GM23338 (cell line): ENCODE measurements around the gene C5orf22.
"Not testable (repeated sequence)": the region's sequence is repeated elsewhere in the genome, so short reads cannot be mapped to it uniquely, and the experiment has no call there.

Experiments used
- CREB1 ChIP-seq: fragments of 250-450 bp; sonication (Bioruptor Pico); IDR thresholded peaks from 2 replicates; pipeline ENCODE4 v1.5.0; 2020; ENCODE audit warnings: low read depth, mild to moderate bottlenecking, moderate library complexity
- CTCF ChIP-seq, 2 experiments: fragments of 200-600 bp in 1 of 2; sonication (generic) in 1 of 2; conservative IDR thresholded peaks; 2 replicates each; pipeline versions ENCODE4 v1.5.1 to v1.6.1; 2016 to 2017; ENCODE audit warnings: antibody characterized with exemption in 2 of 2, low read depth in 2 of 2, mild to moderate bottlenecking in 2 of 2, moderate library complexity in 1 of 2
- ETS1 ChIP-seq: IDR thresholded peaks from 2 replicates; pipeline ENCODE4 v1.6.1; 2016; ENCODE audit warnings: antibody characterized with exemption
- EZH2 ChIP-seq: fragments of 200-600 bp; sonication (generic); IDR thresholded peaks from one replicate; pipeline ENCODE4 v1.8.0; 2017; ENCODE audit warnings: antibody characterized with exemption, mild to moderate bottlenecking, low read depth; ENCODE audit not compliant: unreplicated experiment
- EZH2phosphoT487 ChIP-seq: fragments of 200-600 bp; sonication (generic); IDR thresholded peaks from one replicate; pipeline ENCODE4 v1.8.1; 2018; ENCODE audit warnings: antibody characterized with exemption; ENCODE audit not compliant: unreplicated experiment
- JUNB ChIP-seq: IDR thresholded peaks from one replicate; pipeline ENCODE4 v1.6.1; 2016; ENCODE audit warnings: antibody characterized with exemption; ENCODE audit not compliant: unreplicated experiment
- POLR2AphosphoS5 ChIP-seq: IDR thresholded peaks from 2 replicates; pipeline ENCODE4 v1.6.1; 2016; ENCODE audit warnings: antibody characterized with exemption, low read depth
- REST ChIP-seq: IDR thresholded peaks from one replicate; pipeline ENCODE4 v1.6.1; 2018; ENCODE audit warnings: antibody characterized with exemption; ENCODE audit not compliant: unreplicated experiment
- ZNF331 ChIP-seq: fragments of 250-450 bp; sonication (Bioruptor Pico); IDR thresholded peaks from 2 replicates; pipeline ENCODE4 v1.5.0; 2020; ENCODE audit warnings: low read depth, mild to moderate bottlenecking, moderate library complexity

GRCh38 chr5:31566362-31566761 is 34.3 kb downstream of the C5orf22 start:
- TF ChIP-seq EZH2; POLR2AphosphoS5; CTCF (conservative IDR thresholded peaks at IDR 0.05; ENCODE audit: low read depth in 2 of 2); CREB1 (CRISPR knock-in tag); ETS1; REST; EZH2phosphoT487; JUNB; ZNF331: not testable (repeated sequence)
